Duodenal mucosa (tissue), 2 donors: ENCODE measurements around the gene PRTN3.

Experiments
- H3K27ac ChIP-seq: one replicate; pipeline ENCODE4 v1.7.0; 2013; ENCODE audit warnings: low read depth, low read length
- H3K27me3 ChIP-seq, 2 donors: one replicate each; pipeline ENCODE4 v1.7.0; 2013; ENCODE audit warnings: low read length in 2 of 2, control low read depth in 1 of 2; ENCODE audit not compliant: insufficient read depth in 2 of 2, control insufficient read depth in 1 of 2
- H3K36me3 ChIP-seq, 2 donors: one replicate each; pipeline ENCODE4 v1.7.0; 2013; ENCODE audit warnings: low read length in 2 of 2, control low read depth in 1 of 2; ENCODE audit not compliant: insufficient read depth in 2 of 2, control insufficient read depth in 1 of 2
- H3K4me1 ChIP-seq, 2 donors: one replicate each; pipeline ENCODE4 v1.7.0; 2013; ENCODE audit warnings: low read length in 2 of 2, control low read depth in 1 of 2; ENCODE audit not compliant: insufficient read depth in 2 of 2, control insufficient read depth in 1 of 2
- H3K4me3 ChIP-seq, 2 donors: one replicate each; pipeline ENCODE4 v1.7.0; 2013; ENCODE audit warnings: low read length in 2 of 2, low read depth in 1 of 2
- H3K9ac ChIP-seq, 2 donors: one replicate each; pipeline ENCODE4 v1.7.0; 2013; ENCODE audit warnings: low read length in 2 of 2, low read depth in 1 of 2
- H3K9me3 ChIP-seq, 2 donors: one replicate each; pipeline ENCODE4 v1.7.0; 2013; ENCODE audit warnings: low read length in 2 of 2, control low read depth in 1 of 2; ENCODE audit not compliant: control insufficient read depth in 1 of 2

Gene PRTN3

GRCh38 chr19:855566-856120 lies 14.8 kb downstream of the PRTN3 start:
- H3K27me3 ChIP-seq, result peaks cover 0 to 11% of the 10 kb centered on the region in 2 donors
- H3K27ac ChIP-seq, result no peak overlapping the region
- no peaks in the 10 kb centered on the region for H3K9me3 ChIP-seq
- H3K9ac ChIP-seq, result no peak overlapping the region
- no peak overlapping the region for H3K4me3 ChIP-seq
- H3K4me1 ChIP-seq, result peaks cover 0 to 1% of the 10 kb centered on the region in 2 donors
- no peaks in the 10 kb centered on the region for H3K36me3 ChIP-seq

DNA sequence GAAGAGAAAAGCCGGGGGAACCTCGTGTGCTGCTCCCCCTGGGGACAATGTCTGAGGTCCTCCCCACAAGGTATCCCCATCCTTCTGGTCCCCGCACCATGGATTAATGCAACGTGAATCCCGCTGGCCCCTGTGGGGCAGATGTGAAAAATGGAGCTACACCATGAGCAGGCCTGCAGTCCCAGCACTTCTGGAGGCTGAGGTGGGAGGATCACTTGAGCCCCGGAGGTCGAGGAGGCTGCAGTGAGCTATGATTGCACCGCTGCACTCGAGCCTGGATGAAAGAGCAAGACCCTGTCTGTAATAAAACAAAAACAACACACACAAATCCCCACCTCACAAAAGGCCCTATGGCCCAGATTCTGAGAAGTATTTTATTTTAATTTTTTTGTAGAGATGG lies 17.5 kb downstream of the PRTN3 start:
- peaks cover 0 to 11% of the 10 kb centered on the region in 2 donors for H3K27me3 ChIP-seq
- no peaks in the 10 kb centered on the region for H3K36me3 ChIP-seq
- no peak overlapping the region for H3K4me3 ChIP-seq
- peaks cover 0 to 10% of the 10 kb centered on the region in 2 donors for H3K4me1 ChIP-seq
- no peak overlapping the region for H3K27ac ChIP-seq
- no peak overlapping the region for H3K9ac ChIP-seq
- H3K9me3 ChIP-seq, result no peaks in the 10 kb centered on the region

- no peak within 1 kb of the TSS for H3K9ac ChIP-seq
- H3K27me3 ChIP-seq, result peaks cover 0 to 11% of the 10 kb centered on the region in 2 donors
- no peaks in the 10 kb centered on the region for H3K36me3 ChIP-seq
- H3K4me1 ChIP-seq, result peaks cover 0 to 13% of the 10 kb centered on the region in 2 donors
- no peaks in the 10 kb centered on the region for H3K9me3 ChIP-seq
- H3K27ac ChIP-seq, result no peak within 1 kb of the TSS
- peak within 1 kb of the TSS; percentile 47 to 55 for H3K4me3 ChIP-seq
Measured at GRCh38 chr19:858868-859843, 18.4 kb downstream of the PRTN3 start, which contains the start of gene CFD. CFD (plus strand) TSS chr19:859664; CDS start chr19:859690, 26 bp downstream.

- Histone ChIP-seq H3K36me3 (no peaks in the 10 kb centered on the region), H3K9ac (no peak overlapping the region), H3K4me1 (peaks cover 0 to 14% of the 10 kb centered on the region in 2 donors), H3K27ac (no peak overlapping the region), H3K9me3 (no peaks in the 10 kb centered on the region), H3K4me3 (no peak overlapping the region), H3K27me3 (peaks cover 0 to 11% of the 10 kb centered on the region in 2 donors)
Measured at GRCh38 chr19:861141-861755, 20.4 kb downstream of the PRTN3 start.

- Histone ChIP-seq H3K4me1 (peaks cover 0 to 14% of the 10 kb centered on the region in 2 donors), H3K27me3 (peaks cover 0 to 11% of the 10 kb centered on the region in 2 donors), H3K4me3 (no peak overlapping the region), H3K36me3 (no peaks in the 10 kb centered on the region), H3K27ac (no peak overlapping the region), H3K9ac (no peak overlapping the region), H3K9me3 (no peaks in the 10 kb centered on the region)
Measured at GRCh38 chr19:861756-862580, 21.2 kb downstream of the PRTN3 start.

DNA sequence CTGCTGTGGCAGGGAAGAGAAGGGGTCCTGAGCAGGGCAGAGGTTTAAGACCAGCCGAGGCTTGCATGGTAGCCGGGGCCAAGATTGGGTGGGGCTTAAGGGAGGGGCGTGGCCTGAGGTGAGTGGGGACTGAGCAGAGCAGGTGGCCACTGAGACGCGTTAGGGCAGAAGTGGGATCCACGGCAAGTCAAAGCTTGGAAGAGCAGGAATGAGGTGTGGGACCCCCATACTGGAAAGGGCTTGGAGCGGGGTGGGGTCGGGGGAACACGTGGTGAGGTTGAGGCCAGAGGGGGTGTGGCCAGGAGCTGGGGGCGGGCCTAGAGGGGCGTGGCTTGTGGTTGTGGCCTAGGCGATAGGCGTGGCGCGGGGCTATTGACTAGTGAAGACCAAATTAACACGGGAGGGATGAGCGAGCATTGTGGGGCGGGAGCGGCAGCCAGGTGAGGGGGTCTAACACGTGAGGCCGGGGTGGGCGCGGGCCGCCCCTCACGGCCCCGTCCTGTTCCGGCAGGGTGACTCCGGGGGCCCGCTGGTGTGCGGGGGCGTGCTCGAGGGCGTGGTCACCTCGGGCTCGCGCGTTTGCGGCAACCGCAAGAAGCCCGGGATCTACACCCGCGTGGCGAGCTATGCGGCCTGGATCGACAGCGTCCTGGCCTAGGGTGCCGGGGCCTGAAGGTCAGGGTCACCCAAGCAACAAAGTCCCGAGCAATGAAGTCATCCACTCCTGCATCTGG lies 21.9 kb downstream of the PRTN3 start:
- Histone ChIP-seq H3K4me3 (peak overlapping the region in 1 of 2 donors; percentile 17), H3K9me3 (no peaks in the 10 kb centered on the region), H3K27ac (no peak overlapping the region)

DNA sequence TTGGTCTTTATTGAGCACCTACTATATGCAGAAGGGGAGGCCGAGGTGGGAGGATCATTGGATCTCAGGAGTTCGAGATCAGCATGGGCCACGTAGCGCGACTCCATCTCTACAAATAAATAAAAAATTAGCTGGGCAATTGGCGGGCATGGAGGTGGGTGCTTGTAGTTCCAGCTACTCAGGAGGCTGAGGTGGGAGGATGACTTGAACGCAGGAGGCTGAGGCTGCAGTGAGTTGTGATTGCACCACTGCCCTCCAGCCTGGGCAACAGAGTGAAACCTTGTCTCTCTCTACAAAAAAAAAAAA lies 22.5 kb downstream of the PRTN3 start:
- Histone ChIP-seq H3K9me3 (no peaks in the 10 kb centered on the region), H3K9ac (no peak overlapping the region), H3K27me3 (peaks cover 0 to 11% of the 10 kb centered on the region in 2 donors), H3K4me1 (peaks cover 0 to 14% of the 10 kb centered on the region in 2 donors), H3K27ac (no peak overlapping the region), H3K4me3 (no peak overlapping the region), H3K36me3 (peaks cover 3 to 7% of the 10 kb centered on the region in 2 donors)

More for the DNA sequence above, 21.9 kb downstream of the PRTN3 start:
- Histone ChIP-seq H3K36me3 (peaks cover 0 to 2% of the 10 kb centered on the region in 2 donors), H3K4me1 (peaks cover 0 to 14% of the 10 kb centered on the region in 2 donors), H3K9ac (no peak overlapping the region), H3K27me3 (peaks cover 0 to 11% of the 10 kb centered on the region in 2 donors)

- Histone ChIP-seq H3K4me1 (peaks cover 0 to 15% of the 10 kb centered on the region in 2 donors), H3K4me3 (no peak overlapping the region), H3K9me3 (no peaks in the 10 kb centered on the region), H3K36me3 (peaks cover 19 to 30% of the 10 kb centered on the region in 2 donors), H3K27me3 (no peaks in the 10 kb centered on the region), H3K9ac (no peak overlapping the region), H3K27ac (no peak overlapping the region)
Measured at GRCh38 chr19:866769-867300, 26.0 kb downstream of the PRTN3 start.

DNA sequence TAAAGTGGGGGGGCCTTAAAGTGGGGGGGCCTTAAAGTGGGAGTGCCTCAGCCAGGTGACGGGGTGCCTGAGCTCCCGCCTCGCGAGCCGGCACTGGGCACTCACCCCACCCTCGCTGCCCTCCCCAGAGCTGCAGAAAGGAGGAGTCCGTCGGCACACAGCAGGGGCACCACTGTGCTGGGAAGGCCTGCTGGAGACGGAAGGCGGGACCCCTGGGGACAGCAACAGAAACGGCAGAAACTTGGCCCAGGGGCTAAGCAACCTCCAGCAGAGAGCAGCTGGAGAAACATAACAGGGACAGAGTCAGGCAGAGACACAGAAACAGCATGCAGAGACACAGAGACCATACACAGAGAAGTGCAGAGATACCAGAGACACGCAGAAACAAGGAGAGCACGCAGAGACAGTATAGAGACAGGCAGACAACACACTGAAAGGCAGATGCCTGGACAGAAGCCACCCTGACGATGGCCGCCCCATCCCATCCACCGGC lies 26.5 kb downstream of the PRTN3 start:
- Histone ChIP-seq H3K27me3 (no peaks in the 10 kb centered on the region), H3K4me1 (peaks cover 0 to 15% of the 10 kb centered on the region in 2 donors), H3K9me3 (no peaks in the 10 kb centered on the region), H3K27ac (no peak overlapping the region), H3K4me3 (no peak overlapping the region), H3K36me3 (peaks cover 19 to 30% of the 10 kb centered on the region in 2 donors), H3K9ac (no peak overlapping the region)
